Esophagus muscularis mucosa (tissue), 4 donors: ENCODE results near the gene NME7. TPM values are rescaled to one million over a fixed set of nuclear protein-coding genes. Genes with fewer than 3 reads are reported as not detected.

ENCODE experiments used
- DNase-seq: peaks from one replicate; pipeline ENCODE4 v3.0.0-alpha.2; 2017; ENCODE audit errors: extremely low spot score
- H3K27ac ChIP-seq, 4 donors: fragments of 200-600 bp; sonication (generic); replicated peaks in 1 of 4; 1 replicate in 3 of 4; 2 replicates in 1 of 4; pipeline ENCODE4 v1.5.1; 2016 to 2019; ENCODE audit warnings: mild to moderate bottlenecking in 1 of 4
- H3K27me3 ChIP-seq, 4 donors: fragments of 200-600 bp; sonication (generic); one replicate each; pipeline versions ENCODE4 v1.5.1 to v1.6.0; 2016 to 2019
- H3K36me3 ChIP-seq, 4 donors: fragments of 200-600 bp; sonication (generic); one replicate each; pipeline ENCODE4 v1.5.1; 2016 to 2019
- H3K4me1 ChIP-seq, 4 donors: fragments of 200-600 bp; sonication (generic); one replicate each; pipeline ENCODE4 v1.5.1; 2016 to 2019
- H3K4me3 ChIP-seq, 4 donors: fragments of 200-600 bp; sonication (generic); 1 replicate in 2 of 4; 2 replicates in 2 of 4; pipeline ENCODE4 v1.5.1; 2016 to 2019; ENCODE audit warnings: mild to moderate bottlenecking in 4 of 4, moderate library complexity in 1 of 4
- H3K9me3 ChIP-seq, 4 donors: fragments of 200-600 bp; sonication (generic); 1 replicate in 3 of 4; 2 replicates in 1 of 4; pipeline ENCODE4 v1.5.1; 2016 to 2019
- CTCF ChIP-seq, 3 experiments: fragments of 200-600 bp in 2 of 3; fragments of 450-650 bp in 1 of 3; sonication (generic) in 2 of 3; IDR thresholded peaks; one replicate each; pipeline ENCODE4 v1.5.1; 2017 to 2019; ENCODE audit warnings: antibody characterized with exemption in 3 of 3, mild to moderate bottlenecking in 2 of 3, moderate library complexity in 1 of 3
- EP300 ChIP-seq: sonication (generic); formaldehyde crosslinking; IDR thresholded peaks from one replicate; pipeline ENCODE4 v1.6.1; 2017; ENCODE audit warnings: antibody characterized with exemption
- POLR2A ChIP-seq: fragments of 450-650 bp; IDR thresholded peaks from one replicate; pipeline ENCODE4 v1.6.1; 2017; ENCODE audit warnings: antibody characterized with exemption, moderate library complexity, mild to moderate bottlenecking, low read depth
- POLR2AphosphoS5 ChIP-seq, 2 donors: sonication (generic); formaldehyde crosslinking; IDR thresholded peaks; one replicate each; pipeline ENCODE4 v1.6.1; 2017; ENCODE audit warnings: antibody characterized with exemption in 2 of 2
- WGBS: methylation state at CpG from one replicate; pipeline ENCODE4 v1.1.5; 2018; 5-methylcytosine and 5-hydroxymethylcytosine counted together
- intact Hi-C: fragments of 100-400 bp; cut with DNase I; formaldehyde crosslinking; loops from one replicate; pipeline ENCODE4 v1.15.1; 2023
- total RNA-seq, 4 donors: library from RNA; depleted of rRNA; stranded (reverse); fragments of >200 nt; gene quantifications; one replicate each; pipeline versions ENCODE4 v1.1.0 to v1.2.1, GENCODE V29; 2016

NME7 gene
- total RNA-seq, 4 donors from 2014 or later: 10.2 to 27.8 (median 14.5) TPM

- no peak for DNase-seq
- whole genome bisulfite sequencing: 96% methylated on average over 5 of the region's 5 CpGs
- Histone ChIP-seq H3K9me3 (no peaks in the 10 kb centered on the region), H3K4me1 (no peaks in the 10 kb centered on the region), H3K4me3 (no peak overlapping the region), H3K27me3 (no peaks in the 10 kb centered on the region), H3K27ac (no peak overlapping the region), H3K36me3 (peaks cover 0 to 33% (median 4%) of the 10 kb centered on the region in 4 donors)
- intact Hi-C loops: no loop called here
- TF ChIP-seq EP300: no peak
- TF ChIP-seq POLR2A: no peak
- no peak for TF ChIP-seq POLR2AphosphoS5 (IDR thresholded peaks at IDR 0.05)
- TF ChIP-seq CTCF (IDR thresholded peaks at IDR 0.05): no peak
These were observed 62.2 kb downstream of the NME7 start for GRCh38 chr1:169305356-169305755.

GRCh38 chr1:169300854-169301253, 66.7 kb downstream of the NME7 start:
- intact Hi-C loops: no loop called here
- Histone ChIP-seq H3K27me3 (no peaks in the 10 kb centered on the region), H3K4me1 (no peaks in the 10 kb centered on the region), H3K9me3 (no peaks in the 10 kb centered on the region), H3K4me3 (no peak overlapping the region), H3K36me3 (peaks cover 0 to 13% (median 4%) of the 10 kb centered on the region in 4 donors), H3K27ac (no peak overlapping the region)
- WGBS: 74% methylated on average over 3 of the region's 3 CpGs
- DNase-seq: no peak
- no peak for TF ChIP-seq POLR2A

- Histone ChIP-seq H3K36me3 (peaks cover 0 to 13% (median 4%) of the 10 kb centered on the region in 4 donors), H3K4me1 (no peaks in the 10 kb centered on the region), H3K4me3 (no peak overlapping the region), H3K27ac (no peak overlapping the region), H3K9me3 (no peaks in the 10 kb centered on the region), H3K27me3 (no peaks in the 10 kb centered on the region)
- no peak for DNase-seq
- no peak for TF ChIP-seq EP300
- TF ChIP-seq POLR2A: no peak
- no peak for TF ChIP-seq POLR2AphosphoS5 (IDR thresholded peaks at IDR 0.05)
- no peak for TF ChIP-seq CTCF (IDR thresholded peaks at IDR 0.05)
- intact Hi-C loops: no loop called here
- WGBS: 93% methylated on average over 4 of the region's 4 CpGs
These were observed 69.2 kb downstream of the NME7 start for GRCh38 chr1:169298441-169298840.

GRCh38 chr1:169295846-169296245, 71.8 kb downstream of the NME7 start:
- no peaks in the 10 kb centered on the region for H3K4me1 ChIP-seq
- no peak overlapping the region for H3K27ac ChIP-seq
- WGBS: 88% methylated on average over 2 of the region's 2 CpGs
- H3K36me3 ChIP-seq: peaks cover 0 to 6% (median 2%) of the 10 kb centered on the region in 4 donors
- no peak for TF ChIP-seq POLR2AphosphoS5 (IDR thresholded peaks at IDR 0.05)
- TF ChIP-seq EP300: no peak
- no peak for TF ChIP-seq CTCF (IDR thresholded peaks at IDR 0.05)
- TF ChIP-seq POLR2A: no peak
- intact Hi-C loops: no loop called here
- no peaks in the 10 kb centered on the region for H3K27me3 ChIP-seq
- H3K4me3 ChIP-seq: no peak overlapping the region
- DNase-seq: no peak
- no peaks in the 10 kb centered on the region for H3K9me3 ChIP-seq

- DNase-seq: no peak
- H3K27me3 ChIP-seq: no peaks in the 10 kb centered on the region
- H3K4me3 ChIP-seq: no peak overlapping the region
- 91% methylated on average over 1 of the region's 1 CpG for WGBS
- no peak overlapping the region for H3K27ac ChIP-seq
- intact Hi-C loops: no loop called here
- TF ChIP-seq POLR2A (no peak), POLR2AphosphoS5 (IDR thresholded peaks at IDR 0.05) (no peak), CTCF (IDR thresholded peaks at IDR 0.05) (no peak), EP300 (no peak)
- peaks cover 0 to 6% (median 2%) of the 10 kb centered on the region in 4 donors for H3K36me3 ChIP-seq
- H3K9me3 ChIP-seq: no peaks in the 10 kb centered on the region
- no peaks in the 10 kb centered on the region for H3K4me1 ChIP-seq
These were observed 72.2 kb downstream of the NME7 start for GRCh38 chr1:169295425-169295824.
